ENCODE measurements around the gene CAV2.

The CAV2 gene

DNA sequence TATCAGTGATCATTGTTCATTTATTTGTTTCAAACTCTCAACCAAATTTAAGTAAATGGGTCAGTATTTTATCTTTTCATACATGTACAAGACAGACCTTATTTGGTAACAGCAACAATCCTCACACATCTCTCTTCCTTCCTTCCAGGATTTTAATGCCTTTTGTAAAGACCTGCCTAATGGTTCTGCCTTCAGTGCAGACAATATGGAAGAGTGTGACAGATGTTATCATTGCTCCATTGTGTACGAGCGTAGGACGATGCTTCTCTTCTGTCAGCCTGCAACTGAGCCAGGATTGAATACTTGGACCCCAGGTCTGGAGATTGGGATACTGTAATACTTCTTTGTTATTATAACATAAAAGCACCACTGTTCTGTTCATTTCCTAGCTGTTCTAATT, 6.3 kb downstream of the CAV2 start:
- Histone ChIP-seq H3K27ac (ENCODE audit: low read depth, low read length) (no peak overlapping the region), H3K27me3 (ENCODE audit: control insufficient read depth in 1 of 2, insufficient read depth in 2 of 2, low read length in 2 of 2) (peaks cover under 1 to 4% of the 10 kb centered on the region in 2 donors), H3K9ac (ENCODE audit: low read depth in 1 of 2, low read length in 2 of 2) (no peak overlapping the region), H3K36me3 (ENCODE audit: control insufficient read depth in 1 of 2, insufficient read depth in 2 of 2, low read length in 2 of 2) (no peaks in the 10 kb centered on the region), H3K4me3 (ENCODE audit: low read depth in 1 of 2, low read length in 2 of 2) (no peak overlapping the region), H3K9me3 (ENCODE audit: control insufficient read depth in 1 of 2, low read length in 2 of 2) (no peaks in the 10 kb centered on the region), H3K4me1 (ENCODE audit: control insufficient read depth in 1 of 2, insufficient read depth in 2 of 2, low read length in 2 of 2) (peaks cover 12 to 15% of the 10 kb centered on the region in 2 donors)

DNA sequence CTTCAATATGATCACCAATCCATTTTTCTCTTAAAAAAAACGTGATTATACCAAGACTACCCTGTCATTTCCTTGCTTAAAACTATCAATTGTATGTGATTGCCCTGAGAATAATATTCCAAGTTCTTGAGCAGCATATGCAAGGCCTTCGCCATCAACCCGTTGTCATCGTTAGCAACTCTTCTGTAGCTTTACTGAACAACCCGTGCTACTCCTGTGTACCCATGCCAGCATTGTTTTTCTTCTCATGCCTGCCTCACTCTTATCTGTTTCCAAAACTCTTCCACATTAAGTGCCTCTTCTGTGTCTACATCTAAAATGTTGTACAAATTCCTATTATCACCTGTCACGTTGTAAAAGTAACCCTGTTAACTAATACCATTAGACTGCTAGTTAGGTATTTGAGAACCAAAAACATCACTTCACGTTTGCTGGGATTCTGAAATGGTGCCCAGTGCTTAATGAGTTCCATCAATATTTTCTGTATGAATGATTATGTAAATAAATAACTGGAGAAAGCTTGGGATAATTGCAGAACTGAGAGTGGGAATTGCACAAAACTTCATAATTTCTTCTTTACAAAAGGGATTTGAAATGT, 10.5 kb downstream of the CAV2 start:
- no peaks in the 10 kb centered on the region for H3K36me3 ChIP-seq (ENCODE audit: control insufficient read depth in 1 of 2, insufficient read depth in 2 of 2, low read length in 2 of 2)
- H3K27ac ChIP-seq (ENCODE audit: low read depth, low read length), result no peak overlapping the region
- H3K9me3 ChIP-seq (ENCODE audit: control insufficient read depth in 1 of 2, low read length in 2 of 2), result no peaks in the 10 kb centered on the region
- peaks cover 0 to 1% of the 10 kb centered on the region in 2 donors for H3K27me3 ChIP-seq (ENCODE audit: control insufficient read depth in 1 of 2, insufficient read depth in 2 of 2, low read length in 2 of 2)
- peaks cover 0 to 5% of the 10 kb centered on the region in 2 donors for H3K4me1 ChIP-seq (ENCODE audit: control insufficient read depth in 1 of 2, insufficient read depth in 2 of 2, low read length in 2 of 2)
- no peak overlapping the region for H3K4me3 ChIP-seq (ENCODE audit: low read depth in 1 of 2, low read length in 2 of 2)
- no peak overlapping the region for H3K9ac ChIP-seq (ENCODE audit: low read depth in 1 of 2, low read length in 2 of 2)

GRCh38 chr7:116510795-116511194, 11.3 kb downstream of the CAV2 start:
- Histone ChIP-seq H3K4me1 (ENCODE audit: control insufficient read depth in 1 of 2, insufficient read depth in 2 of 2, low read length in 2 of 2) (peaks cover 0 to 5% of the 10 kb centered on the region in 2 donors), H3K9ac (ENCODE audit: low read depth in 1 of 2, low read length in 2 of 2) (no peak overlapping the region), H3K4me3 (ENCODE audit: low read depth in 1 of 2, low read length in 2 of 2) (no peak overlapping the region), H3K9me3 (ENCODE audit: control insufficient read depth in 1 of 2, low read length in 2 of 2) (no peaks in the 10 kb centered on the region), H3K36me3 (ENCODE audit: control insufficient read depth in 1 of 2, insufficient read depth in 2 of 2, low read length in 2 of 2) (no peaks in the 10 kb centered on the region), H3K27me3 (ENCODE audit: control insufficient read depth in 1 of 2, insufficient read depth in 2 of 2, low read length in 2 of 2) (no peaks in the 10 kb centered on the region), H3K27ac (ENCODE audit: low read depth, low read length) (no peak overlapping the region)

- H3K27me3 ChIP-seq (ENCODE audit: control insufficient read depth in 1 of 2, insufficient read depth in 2 of 2, low read length in 2 of 2), result no peaks in the 10 kb centered on the region
- H3K36me3 ChIP-seq (ENCODE audit: control insufficient read depth in 1 of 2, insufficient read depth in 2 of 2, low read length in 2 of 2), result no peaks in the 10 kb centered on the region
- peak overlapping the region; percentile 80 to 81 for H3K4me3 ChIP-seq (ENCODE audit: low read depth in 1 of 2, low read length in 2 of 2)
- H3K9ac ChIP-seq (ENCODE audit: low read depth in 1 of 2, low read length in 2 of 2), result peak overlapping the region; percentile 32 to 54
- peaks cover 0 to 5% of the 10 kb centered on the region in 2 donors for H3K4me1 ChIP-seq (ENCODE audit: control insufficient read depth in 1 of 2, insufficient read depth in 2 of 2, low read length in 2 of 2)
- H3K27ac ChIP-seq (ENCODE audit: low read depth, low read length), result peak overlapping the region; percentile 66
- no peaks in the 10 kb centered on the region for H3K9me3 ChIP-seq (ENCODE audit: control insufficient read depth in 1 of 2, low read length in 2 of 2)
Measured at GRCh38 chr7:116511552-116512519, 12.3 kb downstream of the CAV2 start.

DNA sequence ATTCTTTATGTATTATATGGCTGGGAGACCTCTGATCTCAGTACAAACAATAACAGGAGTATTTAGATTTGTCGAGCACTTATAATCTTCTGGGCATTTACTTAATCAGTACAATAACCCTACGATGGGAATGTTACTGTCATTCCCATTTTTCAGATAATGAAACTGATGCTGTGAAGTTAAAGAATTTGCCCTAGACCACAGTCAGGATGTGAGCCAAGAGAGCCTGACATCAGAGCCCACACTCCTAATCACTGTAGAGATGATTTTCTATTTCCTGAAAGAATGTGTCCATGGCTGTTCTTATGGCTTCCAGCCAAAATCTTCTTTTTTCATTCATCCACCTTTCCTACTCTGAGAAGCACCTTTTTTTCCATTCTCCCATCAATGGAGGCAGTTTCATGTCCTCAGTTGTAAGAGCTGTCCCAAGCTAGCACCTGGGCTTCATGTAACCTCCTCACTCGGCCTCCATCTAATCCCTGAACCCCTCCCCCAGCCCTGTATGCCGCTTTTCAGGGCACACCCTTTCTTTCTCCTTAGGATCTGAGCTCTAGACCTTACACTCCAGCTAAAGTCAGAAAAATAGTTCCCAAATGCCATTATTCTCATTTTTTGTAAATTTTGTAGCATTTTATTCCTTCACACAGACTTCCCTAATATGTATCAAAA, 13.1 kb downstream of the CAV2 start:
- Histone ChIP-seq H3K9ac (ENCODE audit: low read depth in 1 of 2, low read length in 2 of 2) (peak overlapping the region in 1 of 2 donors; percentile 54), H3K9me3 (ENCODE audit: control insufficient read depth in 1 of 2, low read length in 2 of 2) (no peaks in the 10 kb centered on the region), H3K4me3 (ENCODE audit: low read depth in 1 of 2, low read length in 2 of 2) (peak overlapping the region; percentile 80 to 81), H3K27ac (ENCODE audit: low read depth, low read length) (peak overlapping the region; percentile 66), H3K4me1 (ENCODE audit: control insufficient read depth in 1 of 2, insufficient read depth in 2 of 2, low read length in 2 of 2) (peaks cover 0 to 5% of the 10 kb centered on the region in 2 donors), H3K27me3 (ENCODE audit: control insufficient read depth in 1 of 2, insufficient read depth in 2 of 2, low read length in 2 of 2) (no peaks in the 10 kb centered on the region), H3K36me3 (ENCODE audit: control insufficient read depth in 1 of 2, insufficient read depth in 2 of 2, low read length in 2 of 2) (no peaks in the 10 kb centered on the region)

DNA sequence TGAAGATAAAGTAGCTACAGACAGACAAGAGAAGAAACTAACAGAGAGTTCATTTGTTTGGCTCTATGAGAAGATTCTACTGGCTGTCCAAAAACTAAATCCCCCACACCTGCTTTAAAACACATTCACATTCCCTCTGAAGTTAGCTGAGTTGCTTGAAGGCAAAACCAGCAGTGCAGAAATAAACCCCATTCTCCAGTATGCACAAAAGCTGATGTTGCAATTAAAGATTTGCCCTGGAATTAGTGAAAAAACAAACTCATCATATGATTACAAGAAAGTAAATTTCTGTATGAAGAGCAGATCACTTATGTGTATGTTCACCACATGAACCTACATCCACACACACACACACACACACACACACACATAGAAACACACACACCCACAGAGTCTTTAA, 16.0 kb downstream of the CAV2 start:
- Histone ChIP-seq H3K9me3 (ENCODE audit: control insufficient read depth in 1 of 2, low read length in 2 of 2) (no peaks in the 10 kb centered on the region), H3K4me1 (ENCODE audit: control insufficient read depth in 1 of 2, insufficient read depth in 2 of 2, low read length in 2 of 2) (peaks cover 0 to 5% of the 10 kb centered on the region in 2 donors), H3K27me3 (ENCODE audit: control insufficient read depth in 1 of 2, insufficient read depth in 2 of 2, low read length in 2 of 2) (no peaks in the 10 kb centered on the region), H3K4me3 (ENCODE audit: low read depth in 1 of 2, low read length in 2 of 2) (no peak overlapping the region), H3K9ac (ENCODE audit: low read depth in 1 of 2, low read length in 2 of 2) (no peak overlapping the region), H3K36me3 (ENCODE audit: control insufficient read depth in 1 of 2, insufficient read depth in 2 of 2, low read length in 2 of 2) (no peaks in the 10 kb centered on the region), H3K27ac (ENCODE audit: low read depth, low read length) (no peak overlapping the region)

DNA sequence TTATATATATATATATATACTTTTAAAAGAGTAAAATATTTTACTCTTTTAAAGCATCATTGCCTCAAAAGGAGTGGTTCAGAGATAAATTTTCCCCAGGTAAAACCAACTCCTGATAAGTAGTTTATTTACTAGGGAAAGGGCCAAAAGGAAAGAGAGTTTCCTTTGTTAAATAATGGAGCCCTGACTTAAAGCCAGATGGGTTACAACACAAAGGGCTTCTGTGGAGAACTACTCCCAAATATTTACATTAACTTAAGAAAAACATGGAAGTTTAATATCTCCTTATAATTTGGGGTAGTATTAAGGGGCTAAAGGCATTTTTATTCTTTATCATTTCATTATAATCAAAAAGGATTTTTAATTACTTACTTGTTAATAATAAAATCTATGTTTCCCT, 16.8 kb downstream of the CAV2 start:
- H3K9me3 ChIP-seq (ENCODE audit: control insufficient read depth in 1 of 2, low read length in 2 of 2), result no peaks in the 10 kb centered on the region
- H3K4me3 ChIP-seq (ENCODE audit: low read depth in 1 of 2, low read length in 2 of 2), result no peak overlapping the region
- peaks cover 0 to 5% of the 10 kb centered on the region in 2 donors for H3K4me1 ChIP-seq (ENCODE audit: control insufficient read depth in 1 of 2, insufficient read depth in 2 of 2, low read length in 2 of 2)
- H3K9ac ChIP-seq (ENCODE audit: low read depth in 1 of 2, low read length in 2 of 2), result no peak overlapping the region
- H3K27me3 ChIP-seq (ENCODE audit: control insufficient read depth in 1 of 2, insufficient read depth in 2 of 2, low read length in 2 of 2), result no peaks in the 10 kb centered on the region
- H3K27ac ChIP-seq (ENCODE audit: low read depth, low read length), result no peak overlapping the region
- H3K36me3 ChIP-seq (ENCODE audit: control insufficient read depth in 1 of 2, insufficient read depth in 2 of 2, low read length in 2 of 2), result no peaks in the 10 kb centered on the region

DNA sequence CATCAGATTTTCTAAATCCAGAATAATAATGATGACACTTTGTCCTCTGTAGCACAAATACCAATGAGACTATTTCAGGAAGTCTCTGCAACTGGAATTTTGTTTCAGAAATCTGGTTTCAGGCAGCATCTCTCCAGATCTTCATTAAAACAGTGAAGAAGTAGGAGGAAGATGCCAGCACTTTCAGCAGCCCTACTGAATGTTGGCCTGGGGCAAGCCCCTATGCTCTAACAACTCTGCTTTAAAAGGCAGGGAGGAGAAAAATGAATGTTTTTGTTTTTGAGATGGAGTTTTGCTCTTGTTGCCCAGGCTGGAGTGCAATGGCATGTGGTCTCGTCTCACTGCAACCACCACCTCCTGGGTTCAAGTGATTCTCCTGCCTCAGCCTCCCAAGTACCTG, 18.1 kb downstream of the CAV2 start:
- Histone ChIP-seq H3K9ac (ENCODE audit: low read depth in 1 of 2, low read length in 2 of 2) (no peak overlapping the region), H3K27ac (ENCODE audit: low read depth, low read length) (no peak overlapping the region), H3K36me3 (ENCODE audit: control insufficient read depth in 1 of 2, insufficient read depth in 2 of 2, low read length in 2 of 2) (no peaks in the 10 kb centered on the region), H3K4me1 (ENCODE audit: control insufficient read depth in 1 of 2, insufficient read depth in 2 of 2, low read length in 2 of 2) (no peaks in the 10 kb centered on the region), H3K4me3 (ENCODE audit: low read depth in 1 of 2, low read length in 2 of 2) (no peak overlapping the region), H3K27me3 (ENCODE audit: control insufficient read depth in 1 of 2, insufficient read depth in 2 of 2, low read length in 2 of 2) (peaks cover 0 to 3% of the 10 kb centered on the region in 2 donors), H3K9me3 (ENCODE audit: control insufficient read depth in 1 of 2, low read length in 2 of 2) (no peaks in the 10 kb centered on the region)

- Histone ChIP-seq H3K36me3 (ENCODE audit: control insufficient read depth in 1 of 2, insufficient read depth in 2 of 2, low read length in 2 of 2) (no peaks in the 10 kb centered on the region), H3K9me3 (ENCODE audit: control insufficient read depth in 1 of 2, low read length in 2 of 2) (no peaks in the 10 kb centered on the region), H3K9ac (ENCODE audit: low read depth in 1 of 2, low read length in 2 of 2) (no peak overlapping the region), H3K27ac (ENCODE audit: low read depth, low read length) (no peak overlapping the region), H3K4me1 (ENCODE audit: control insufficient read depth in 1 of 2, insufficient read depth in 2 of 2, low read length in 2 of 2) (no peaks in the 10 kb centered on the region), H3K27me3 (ENCODE audit: control insufficient read depth in 1 of 2, insufficient read depth in 2 of 2, low read length in 2 of 2) (peaks cover 3 to 8% of the 10 kb centered on the region in 2 donors), H3K4me3 (ENCODE audit: low read depth in 1 of 2, low read length in 2 of 2) (no peak overlapping the region)
Measured at GRCh38 chr7:116518961-116519360, 19.4 kb downstream of the CAV2 start.
